GM12872 (cell line): ENCODE data around the gene LNP1.

Experiments
- TF ChIP-seq, protein P1 (sequence below): IDR thresholded peaks from 3 replicates; pipeline ENCODE4 v1.5.1; 2011; ENCODE audit warnings: low read depth, mild to moderate bottlenecking, low read length, moderate library complexity; ENCODE audit not compliant: insufficient read depth

Gene LNP1, protein sequence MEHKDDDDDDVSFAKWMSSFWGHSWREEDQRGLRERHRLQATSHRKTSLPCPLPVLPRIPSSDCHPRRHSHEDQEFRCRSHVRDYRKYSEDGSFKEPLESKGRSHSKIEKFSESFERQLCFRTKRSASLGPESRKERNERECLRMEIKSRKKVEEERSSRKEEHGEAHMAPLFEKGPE

DNA sequence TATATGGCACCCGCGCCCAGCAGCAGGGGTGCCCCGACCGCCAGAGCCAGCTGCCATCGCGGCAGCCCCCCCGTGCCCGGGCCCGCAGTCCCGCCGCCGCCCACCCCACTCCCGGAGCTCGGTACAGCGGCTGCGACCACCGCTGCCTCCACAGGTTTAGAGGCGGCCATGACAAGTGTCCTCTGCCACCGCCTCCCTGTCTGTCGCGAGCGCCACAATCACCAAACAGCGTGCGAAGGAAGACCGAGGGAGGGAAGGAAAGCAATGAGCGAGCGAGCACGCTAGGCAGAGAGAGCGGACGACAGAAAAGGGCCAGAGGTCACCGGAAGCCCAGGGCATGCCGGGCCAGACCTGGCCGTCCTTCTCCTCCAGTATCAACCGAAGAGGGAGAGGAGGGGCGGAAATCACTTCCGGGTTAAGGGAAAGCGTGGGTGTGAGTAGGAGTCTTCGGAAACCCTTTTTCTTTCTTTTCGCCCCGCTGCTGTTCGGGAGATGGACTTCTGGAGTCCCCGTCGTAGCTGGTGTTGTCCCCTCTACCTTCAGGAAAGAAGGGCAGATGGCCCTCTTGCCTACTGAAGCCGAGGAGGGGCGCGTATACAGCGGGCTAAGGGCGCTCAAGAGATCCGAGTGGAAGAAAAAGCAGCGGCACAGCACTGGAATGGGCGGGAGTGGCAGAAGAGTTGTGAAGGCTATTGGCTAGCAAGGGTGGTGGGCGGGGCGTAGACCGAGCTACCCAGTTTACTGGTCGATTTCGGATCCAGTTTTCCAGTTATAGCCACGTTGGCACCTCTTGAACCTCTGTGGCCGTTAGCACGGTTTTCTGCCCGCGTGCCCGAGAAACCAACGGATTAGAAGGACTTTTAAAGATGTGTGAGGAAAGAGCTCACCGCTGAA lies at the start of gene LNP1, which contains the start of gene TOMM70:
TSS of gene LNP1 (plus strand) at position 760 of the 894 bp plus-strand sequence. CDS start 28,191 bp downstream, outside the sequence.
TSS of gene TOMM70 (minus strand) at position 310 of the 894 bp plus-strand sequence. CDS start at position 170, 140 bp downstream.
- TF ChIP-seq, protein P1, sequence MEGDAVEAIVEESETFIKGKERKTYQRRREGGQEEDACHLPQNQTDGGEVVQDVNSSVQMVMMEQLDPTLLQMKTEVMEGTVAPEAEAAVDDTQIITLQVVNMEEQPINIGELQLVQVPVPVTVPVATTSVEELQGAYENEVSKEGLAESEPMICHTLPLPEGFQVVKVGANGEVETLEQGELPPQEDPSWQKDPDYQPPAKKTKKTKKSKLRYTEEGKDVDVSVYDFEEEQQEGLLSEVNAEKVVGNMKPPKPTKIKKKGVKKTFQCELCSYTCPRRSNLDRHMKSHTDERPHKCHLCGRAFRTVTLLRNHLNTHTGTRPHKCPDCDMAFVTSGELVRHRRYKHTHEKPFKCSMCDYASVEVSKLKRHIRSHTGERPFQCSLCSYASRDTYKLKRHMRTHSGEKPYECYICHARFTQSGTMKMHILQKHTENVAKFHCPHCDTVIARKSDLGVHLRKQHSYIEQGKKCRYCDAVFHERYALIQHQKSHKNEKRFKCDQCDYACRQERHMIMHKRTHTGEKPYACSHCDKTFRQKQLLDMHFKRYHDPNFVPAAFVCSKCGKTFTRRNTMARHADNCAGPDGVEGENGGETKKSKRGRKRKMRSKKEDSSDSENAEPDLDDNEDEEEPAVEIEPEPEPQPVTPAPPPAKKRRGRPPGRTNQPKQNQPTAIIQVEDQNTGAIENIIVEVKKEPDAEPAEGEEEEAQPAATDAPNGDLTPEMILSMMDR: no peak

DNA sequence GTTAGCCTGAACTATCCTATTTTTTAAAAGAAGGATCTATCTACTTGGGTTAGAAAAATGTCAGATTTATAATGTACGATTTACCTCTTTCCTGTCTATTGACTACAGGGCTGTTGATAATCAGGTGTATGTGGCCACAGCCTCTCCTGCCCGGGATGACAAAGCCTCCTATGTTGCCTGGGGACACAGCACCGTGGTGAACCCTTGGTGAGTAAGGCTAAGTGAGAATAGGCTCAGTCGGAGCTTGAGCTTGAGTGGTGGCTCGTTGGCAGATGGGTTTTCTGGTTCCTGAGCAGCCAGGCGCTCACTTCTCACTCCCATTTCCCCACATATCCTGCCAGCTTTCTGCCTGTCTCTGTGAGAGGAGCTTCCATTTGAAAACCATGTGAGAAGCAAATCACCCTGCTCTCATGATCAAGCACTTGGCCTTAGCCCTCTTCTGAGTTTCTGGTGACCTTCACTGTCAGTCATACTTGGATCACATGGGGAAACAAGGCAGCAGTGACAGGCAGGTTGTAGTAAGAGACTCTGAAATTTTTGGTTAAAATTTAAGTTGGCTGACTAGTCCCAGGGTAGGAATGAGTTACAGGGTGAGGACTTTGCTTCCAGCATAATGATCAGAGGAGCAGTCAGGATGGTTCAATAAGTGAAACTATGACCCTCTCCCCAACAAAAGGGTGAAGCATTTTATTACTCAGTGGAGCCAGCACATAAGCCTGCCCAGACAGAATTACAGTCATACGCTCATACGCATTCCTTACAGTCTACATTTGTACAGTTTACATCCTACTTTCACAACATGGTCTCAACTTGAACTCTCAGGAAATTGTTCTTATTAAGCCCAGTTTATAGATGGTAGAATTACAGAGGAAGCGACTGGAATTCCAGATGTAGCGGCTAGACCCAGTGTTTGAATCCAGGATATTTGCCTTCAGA lies 48.8 kb upstream of the LNP1 start:
- TF ChIP-seq, protein P1: no peak

DNA sequence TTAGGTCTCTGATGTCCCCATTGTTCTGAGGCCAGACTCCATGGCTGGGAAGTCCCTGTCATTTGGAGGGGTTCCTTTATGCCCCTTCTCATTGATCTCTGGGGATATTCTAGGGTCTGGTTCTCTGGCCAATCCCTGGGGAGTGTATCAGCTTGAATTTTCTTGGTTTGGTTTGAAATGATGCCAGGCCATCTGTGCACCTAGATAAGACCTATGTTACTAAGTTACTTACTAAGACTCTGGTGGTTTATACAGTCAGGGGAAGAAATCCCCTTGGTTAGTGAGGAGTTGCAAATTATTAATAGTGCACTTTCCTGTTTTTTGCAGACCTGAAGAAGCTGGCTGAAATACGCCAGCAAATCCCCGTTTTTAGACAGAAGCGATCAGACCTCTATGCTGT lies 46.5 kb upstream of the LNP1 start:
- TF ChIP-seq, protein P1: no peak

DNA sequence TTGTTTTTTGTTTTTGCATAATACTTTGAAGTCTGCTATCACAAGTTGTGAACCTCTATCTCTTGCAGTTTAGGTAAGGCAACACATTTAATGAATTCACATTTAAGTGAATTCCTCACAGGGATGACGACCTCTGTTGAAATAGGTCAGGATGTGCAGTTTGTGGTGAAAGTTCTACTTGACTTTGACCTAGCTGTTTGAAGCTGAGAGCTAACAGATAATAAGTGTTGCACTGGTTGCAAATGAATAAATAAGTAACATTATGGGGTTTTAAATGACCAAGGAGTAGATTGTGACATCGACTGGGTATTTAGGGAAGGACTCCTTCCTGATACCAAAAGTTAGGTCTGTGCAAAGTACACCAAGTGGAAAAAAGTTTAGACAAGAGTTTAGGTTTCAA lies 42.9 kb upstream of the LNP1 start:
- TF ChIP-seq, protein P1: no peak

DNA sequence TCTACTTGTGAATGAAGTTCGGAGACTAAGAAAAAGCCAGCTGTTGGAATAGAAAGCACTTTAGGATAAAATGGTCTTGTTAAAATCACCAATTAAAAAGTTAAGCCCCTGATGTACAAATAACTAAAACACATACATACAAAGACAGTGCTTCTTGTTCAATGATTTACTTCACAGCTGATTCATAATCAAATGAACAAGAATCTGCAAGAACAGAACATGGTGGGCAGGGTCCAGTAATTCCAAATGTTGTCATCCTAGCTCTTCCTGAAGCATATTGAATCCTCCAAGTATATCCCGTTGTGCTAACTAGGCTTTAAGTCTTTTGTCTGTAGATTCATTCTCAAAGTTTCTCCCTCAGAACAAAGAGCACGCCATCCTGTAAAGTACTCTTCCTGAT lies 42.3 kb upstream of the LNP1 start:
- TF ChIP-seq, protein P1: no peak

DNA sequence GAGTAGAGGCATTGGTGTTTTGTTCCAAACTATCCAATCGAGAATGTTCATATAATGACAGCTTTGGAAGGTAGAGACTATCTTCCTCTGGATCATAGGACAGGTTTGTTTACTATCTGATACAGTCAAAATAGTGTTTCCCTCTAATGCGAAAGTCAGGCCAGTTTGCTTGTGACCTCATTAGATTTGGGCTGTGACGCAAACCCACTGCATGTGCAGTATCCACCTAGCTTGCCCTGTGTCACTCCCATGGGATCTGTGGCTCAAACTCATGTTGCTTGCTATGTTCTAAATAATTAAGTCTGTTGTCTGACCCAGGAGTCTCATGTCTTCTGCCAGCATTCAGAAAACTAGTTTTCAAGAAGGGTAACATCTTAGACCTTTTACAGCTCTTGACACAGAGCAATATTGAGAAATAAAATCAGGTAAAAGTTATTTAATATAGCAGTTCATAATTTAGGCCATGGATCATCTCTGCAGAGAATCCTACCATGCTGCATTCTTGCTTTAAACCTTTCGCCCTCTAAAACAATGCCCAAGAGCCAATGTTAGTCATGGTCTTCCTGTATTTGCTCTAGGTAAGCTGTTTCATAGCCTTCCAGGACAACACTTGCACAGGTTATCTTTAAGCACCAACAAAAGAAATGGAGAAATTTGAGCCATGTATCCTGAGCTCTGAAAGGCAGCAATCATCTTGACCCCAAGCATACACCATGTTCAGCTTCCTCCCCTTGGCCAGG lies 40.4 kb upstream of the LNP1 start:
- TF ChIP-seq, protein P1: no peak
